Uterus (tissue), 2 donors: ENCODE measurements around the gene RIPOR3.

ENCODE experiments used
- POLR2A ChIP-seq, 2 donors: fragments of 450-650 bp; IDR thresholded peaks; one replicate each; pipeline ENCODE4 v1.6.1; 2016; ENCODE audit warnings: antibody characterized with exemption in 2 of 2, mild to moderate bottlenecking in 1 of 2, moderate library complexity in 1 of 2
- TF ChIP-seq, protein P1 (sequence below), 4 experiments: fragments of 200-600 bp in 2 of 4; fragments of 450-650 bp in 2 of 4; sonication (generic) in 2 of 4; IDR thresholded peaks; one replicate each; pipeline ENCODE4 v1.5.1; 2016 to 2019; ENCODE audit warnings: antibody characterized with exemption in 4 of 4, mild to moderate bottlenecking in 2 of 4, moderate library complexity in 1 of 4

DNA sequence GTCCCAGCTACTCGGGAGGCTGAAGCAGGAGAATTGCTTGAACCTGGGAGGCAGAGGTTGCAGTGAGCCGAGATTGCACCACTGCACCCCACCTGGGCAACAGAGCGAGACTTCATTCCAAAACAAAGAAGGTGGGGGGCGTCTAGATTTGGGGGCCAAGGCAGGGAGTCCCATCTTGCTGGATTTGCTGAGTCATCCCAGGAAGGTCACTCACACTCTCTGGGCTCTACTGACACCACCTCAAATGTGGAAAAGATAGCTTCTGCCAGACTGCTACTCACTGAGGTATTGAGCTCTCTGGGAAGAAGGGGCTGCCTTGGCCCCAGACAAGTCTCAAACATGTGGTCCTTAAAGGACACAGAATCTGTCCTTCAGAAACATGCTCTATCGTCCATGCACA is 74.3 kb downstream of the RIPOR3 start:
- TF ChIP-seq, protein P1, sequence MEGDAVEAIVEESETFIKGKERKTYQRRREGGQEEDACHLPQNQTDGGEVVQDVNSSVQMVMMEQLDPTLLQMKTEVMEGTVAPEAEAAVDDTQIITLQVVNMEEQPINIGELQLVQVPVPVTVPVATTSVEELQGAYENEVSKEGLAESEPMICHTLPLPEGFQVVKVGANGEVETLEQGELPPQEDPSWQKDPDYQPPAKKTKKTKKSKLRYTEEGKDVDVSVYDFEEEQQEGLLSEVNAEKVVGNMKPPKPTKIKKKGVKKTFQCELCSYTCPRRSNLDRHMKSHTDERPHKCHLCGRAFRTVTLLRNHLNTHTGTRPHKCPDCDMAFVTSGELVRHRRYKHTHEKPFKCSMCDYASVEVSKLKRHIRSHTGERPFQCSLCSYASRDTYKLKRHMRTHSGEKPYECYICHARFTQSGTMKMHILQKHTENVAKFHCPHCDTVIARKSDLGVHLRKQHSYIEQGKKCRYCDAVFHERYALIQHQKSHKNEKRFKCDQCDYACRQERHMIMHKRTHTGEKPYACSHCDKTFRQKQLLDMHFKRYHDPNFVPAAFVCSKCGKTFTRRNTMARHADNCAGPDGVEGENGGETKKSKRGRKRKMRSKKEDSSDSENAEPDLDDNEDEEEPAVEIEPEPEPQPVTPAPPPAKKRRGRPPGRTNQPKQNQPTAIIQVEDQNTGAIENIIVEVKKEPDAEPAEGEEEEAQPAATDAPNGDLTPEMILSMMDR (IDR thresholded peaks at IDR 0.05), result no peak
- TF ChIP-seq POLR2A (IDR thresholded peaks at IDR 0.05), result no peak
